AG04450 (cell line): ENCODE results near the gene EDC3. TPM values are rescaled to one million over a fixed set of nuclear protein-coding genes. Genes with fewer than 3 reads are reported as not detected.

Experiments
- CTCF ChIA-PET: fragments of 300-600, 350-600 bp; formaldehyde crosslinking; extraction: SDS; loops from one replicate; lab custom pipeline; 2022; ENCODE audit warnings: antibody characterized with exemption, inconsistent platforms; lab: Charles Lee
- POLR2A ChIA-PET: fragments of 350-600 bp; formaldehyde crosslinking; extraction: SDS; loops from one replicate; lab custom pipeline; 2021; ENCODE audit warnings: antibody characterized with exemption, inconsistent platforms; lab: Yijun Ruan, JAX
- DNase-seq: peaks from one replicate; pipeline ENCODE4 v3.0.0-alpha.2; 2011; ENCODE audit warnings: low read depth, low spot score
- H3K27ac ChIP-seq: one replicate; pipeline ENCODE4 v1.5.1; 2012; ENCODE audit warnings: low read depth, low read length, control low read depth
- H3K27me3 ChIP-seq: one replicate; pipeline ENCODE4 v1.6.0; 2012; ENCODE audit warnings: low read length; ENCODE audit not compliant: control insufficient read depth, insufficient read depth
- H3K4me3 ChIP-seq: 2 replicates; pipeline ENCODE4 v1.5.1; 2011; ENCODE audit warnings: mild to moderate bottlenecking, low read depth, low read length, control low read depth
- H3K9me3 ChIP-seq: 2 replicates; pipeline ENCODE4 v1.5.1; 2012; ENCODE audit warnings: low read length; ENCODE audit not compliant: control insufficient read depth, insufficient read depth
- CTCF ChIP-seq: IDR thresholded peaks from 2 replicates; pipeline ENCODE4 v1.5.1; 2011; ENCODE audit warnings: low read depth, low read length, control low read depth, inconsistent platforms
- polyA plus RNA-seq: library from polyadenylated mRNA; depleted of rRNA; stranded (reverse); fragments of >200 nt; gene quantifications from 2 replicates; pipeline ENCODE4 v1.2.3, GENCODE V29; 2011

Gene EDC3
- polyA plus RNA-seq, 1 experiment, result 37.1 TPM

GRCh38 chr15:74620636-74621545, 74.9 kb downstream of the EDC3 start:
- peaks cover 5% of the 10 kb centered on the region; the same call in 1 of the 2 replicates for H3K9me3 ChIP-seq
- no peak overlapping the region for H3K27ac ChIP-seq
- ChIA-PET POLR2A (no interaction called here), CTCF (interaction anchor here (0.5 to 2.0 kb wide), 12 partner anchors 9 to 247 kb away, joined by 3 to 18 read pairs (median 4); no protein-coding TSS in a partner anchor)
- H3K4me3 ChIP-seq, result no peak overlapping the region
- TF ChIP-seq CTCF, result peak; percentile 93
- DNase-seq, result no peak
- H3K27me3 ChIP-seq, result no peaks in the 10 kb centered on the region

GRCh38 chr15:74619916-74620635, 75.7 kb downstream of the EDC3 start:
- ChIA-PET POLR2A (no interaction called here), CTCF (interaction anchor here (2.0 to 3.9 kb wide), 2 partner anchors 10 to 11 kb away, joined by 18 to 41 read pairs; no protein-coding TSS in a partner anchor)
- no peak for TF ChIP-seq CTCF
- H3K27me3 ChIP-seq, result no peaks in the 10 kb centered on the region
- no peak for DNase-seq
- H3K27ac ChIP-seq, result no peak overlapping the region
- no peak overlapping the region for H3K4me3 ChIP-seq
- H3K9me3 ChIP-seq, result peaks cover 5% of the 10 kb centered on the region; the same call in 1 of the 2 replicates

GRCh38 chr15:74618841-74619596, 76.8 kb downstream of the EDC3 start:
- TF ChIP-seq CTCF, result no peak
- Histone ChIP-seq H3K9me3 (peaks cover 5% of the 10 kb centered on the region; the same call in 1 of the 2 replicates), H3K27me3 (no peaks in the 10 kb centered on the region), H3K27ac (no peak overlapping the region), H3K4me3 (no peak overlapping the region)
- no peak for DNase-seq
- ChIA-PET CTCF (interaction anchor here (1.0 to 3.9 kb wide), 4 partner anchors 11 to 244 kb away, joined by 3 to 41 read pairs (median 10); no protein-coding TSS in a partner anchor), POLR2A (no interaction called here)

- H3K27ac ChIP-seq, result no peak overlapping the region
- no peak for DNase-seq
- ChIA-PET POLR2A (interaction anchor here (0.6 to 1.3 kb wide), 4 partner anchors 10 to 137 kb away, joined by 3 to 6 read pairs (median 3); no protein-coding TSS in a partner anchor), CTCF (interaction anchor here (1.0 to 3.9 kb wide), 5 partner anchors 13 to 235 kb away, joined by 3 to 41 read pairs (median 9); no protein-coding TSS in a partner anchor)
- peaks cover 5% of the 10 kb centered on the region; the same call in 1 of the 2 replicates for H3K9me3 ChIP-seq
- no peak for TF ChIP-seq CTCF
- H3K4me3 ChIP-seq, result peak overlapping the region; percentile 96
- peaks cover under 1% of the 10 kb centered on the region for H3K27me3 ChIP-seq
Observed at GRCh38 chr15:74616996-74617395, 78.8 kb downstream of the EDC3 start.
